Upper lobe of left lung (tissue), 4 donors: ENCODE data around the gene CDYL.

Experiments
- POLR2A ChIP-seq, 4 donors: fragments of 450-650 bp; IDR thresholded peaks; one replicate each; pipeline ENCODE4 v1.5.1; 2016 to 2017; ENCODE audit warnings: antibody characterized with exemption in 4 of 4, mild to moderate bottlenecking in 2 of 4
- TF ChIP-seq, protein P1 (sequence below), 6 experiments: fragments of 450-650 bp in 4 of 6; fragments of 200-600 bp in 2 of 6; sonication (generic) in 2 of 6; IDR thresholded peaks; one replicate each; pipeline ENCODE4 v1.5.1; 2016 to 2019; ENCODE audit warnings: antibody characterized with exemption in 6 of 6

DNA sequence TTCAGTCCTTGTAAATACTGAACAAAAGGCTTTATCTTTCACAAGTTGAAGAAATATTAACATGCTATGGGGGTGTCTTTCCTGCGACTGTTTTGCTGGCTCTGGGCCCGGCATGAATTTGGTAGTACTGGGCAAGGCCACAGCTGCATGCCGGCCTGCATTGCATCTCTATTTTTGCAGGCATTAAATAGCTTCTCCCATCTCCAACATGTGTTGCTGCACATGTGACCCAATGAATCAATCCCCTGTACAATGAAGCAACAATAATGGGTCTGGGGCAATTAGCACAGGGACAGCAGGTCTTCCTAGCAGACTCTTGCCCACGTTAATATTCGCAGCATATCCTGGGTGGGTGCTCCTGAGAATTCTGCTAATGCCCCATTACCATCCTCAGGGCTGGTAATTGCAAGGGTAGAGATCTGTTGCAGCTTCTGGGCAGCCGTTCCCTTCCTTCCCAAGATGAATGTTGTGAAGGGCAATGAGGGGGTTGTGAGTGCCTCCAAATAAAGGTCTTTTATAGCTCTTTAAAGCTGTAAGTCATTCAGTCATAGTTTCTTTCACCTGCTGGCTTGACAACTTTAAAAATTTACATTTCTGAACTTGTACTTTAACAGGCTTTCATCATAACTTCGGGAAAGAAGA is 24.3 kb upstream of the CDYL start:
- TF ChIP-seq, protein P1, sequence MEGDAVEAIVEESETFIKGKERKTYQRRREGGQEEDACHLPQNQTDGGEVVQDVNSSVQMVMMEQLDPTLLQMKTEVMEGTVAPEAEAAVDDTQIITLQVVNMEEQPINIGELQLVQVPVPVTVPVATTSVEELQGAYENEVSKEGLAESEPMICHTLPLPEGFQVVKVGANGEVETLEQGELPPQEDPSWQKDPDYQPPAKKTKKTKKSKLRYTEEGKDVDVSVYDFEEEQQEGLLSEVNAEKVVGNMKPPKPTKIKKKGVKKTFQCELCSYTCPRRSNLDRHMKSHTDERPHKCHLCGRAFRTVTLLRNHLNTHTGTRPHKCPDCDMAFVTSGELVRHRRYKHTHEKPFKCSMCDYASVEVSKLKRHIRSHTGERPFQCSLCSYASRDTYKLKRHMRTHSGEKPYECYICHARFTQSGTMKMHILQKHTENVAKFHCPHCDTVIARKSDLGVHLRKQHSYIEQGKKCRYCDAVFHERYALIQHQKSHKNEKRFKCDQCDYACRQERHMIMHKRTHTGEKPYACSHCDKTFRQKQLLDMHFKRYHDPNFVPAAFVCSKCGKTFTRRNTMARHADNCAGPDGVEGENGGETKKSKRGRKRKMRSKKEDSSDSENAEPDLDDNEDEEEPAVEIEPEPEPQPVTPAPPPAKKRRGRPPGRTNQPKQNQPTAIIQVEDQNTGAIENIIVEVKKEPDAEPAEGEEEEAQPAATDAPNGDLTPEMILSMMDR (IDR thresholded peaks at IDR 0.05), result no peak
- TF ChIP-seq POLR2A (IDR thresholded peaks at IDR 0.05), result no peak
